Left renal pelvis (tissue), 4 donors: Measurements from ENCODE around the gene USP34. TPM values are rescaled to one million over a fixed set of nuclear protein-coding genes. Genes with fewer than 3 reads are reported as not detected.
A peak's percentile ranks its signal among the peaks of the same experiment; 100 is the strongest.
"Not testable (repeated sequence)": the region's sequence is repeated elsewhere in the genome, so short reads cannot be mapped to it uniquely, and the experiment has no call there.

Experiments used
- DNase-seq, 4 donors: peaks; one replicate each; pipeline ENCODE4 v3.0.0-alpha.2; 2013; ENCODE audit warnings: low read depth in 4 of 4, low spot score in 3 of 4
- polyA plus RNA-seq, 4 donors: library from polyadenylated mRNA; unstranded; fragments of 120-200 nt; gene quantifications; one replicate each; pipeline ENCODE4 v1.2.1, GENCODE V29; 2013; ENCODE audit not compliant: insufficient read length in 4 of 4

The USP34 gene, protein sequence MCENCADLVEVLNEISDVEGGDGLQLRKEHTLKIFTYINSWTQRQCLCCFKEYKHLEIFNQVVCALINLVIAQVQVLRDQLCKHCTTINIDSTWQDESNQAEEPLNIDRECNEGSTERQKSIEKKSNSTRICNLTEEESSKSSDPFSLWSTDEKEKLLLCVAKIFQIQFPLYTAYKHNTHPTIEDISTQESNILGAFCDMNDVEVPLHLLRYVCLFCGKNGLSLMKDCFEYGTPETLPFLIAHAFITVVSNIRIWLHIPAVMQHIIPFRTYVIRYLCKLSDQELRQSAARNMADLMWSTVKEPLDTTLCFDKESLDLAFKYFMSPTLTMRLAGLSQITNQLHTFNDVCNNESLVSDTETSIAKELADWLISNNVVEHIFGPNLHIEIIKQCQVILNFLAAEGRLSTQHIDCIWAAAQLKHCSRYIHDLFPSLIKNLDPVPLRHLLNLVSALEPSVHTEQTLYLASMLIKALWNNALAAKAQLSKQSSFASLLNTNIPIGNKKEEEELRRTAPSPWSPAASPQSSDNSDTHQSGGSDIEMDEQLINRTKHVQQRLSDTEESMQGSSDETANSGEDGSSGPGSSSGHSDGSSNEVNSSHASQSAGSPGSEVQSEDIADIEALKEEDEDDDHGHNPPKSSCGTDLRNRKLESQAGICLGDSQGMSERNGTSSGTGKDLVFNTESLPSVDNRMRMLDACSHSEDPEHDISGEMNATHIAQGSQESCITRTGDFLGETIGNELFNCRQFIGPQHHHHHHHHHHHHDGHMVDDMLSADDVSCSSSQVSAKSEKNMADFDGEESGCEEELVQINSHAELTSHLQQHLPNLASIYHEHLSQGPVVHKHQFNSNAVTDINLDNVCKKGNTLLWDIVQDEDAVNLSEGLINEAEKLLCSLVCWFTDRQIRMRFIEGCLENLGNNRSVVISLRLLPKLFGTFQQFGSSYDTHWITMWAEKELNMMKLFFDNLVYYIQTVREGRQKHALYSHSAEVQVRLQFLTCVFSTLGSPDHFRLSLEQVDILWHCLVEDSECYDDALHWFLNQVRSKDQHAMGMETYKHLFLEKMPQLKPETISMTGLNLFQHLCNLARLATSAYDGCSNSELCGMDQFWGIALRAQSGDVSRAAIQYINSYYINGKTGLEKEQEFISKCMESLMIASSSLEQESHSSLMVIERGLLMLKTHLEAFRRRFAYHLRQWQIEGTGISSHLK (N-terminal part only)
- polyA plus RNA-seq, result 100 to 1,000 TPM; 119 to 145 (median 134) TPM

DNA sequence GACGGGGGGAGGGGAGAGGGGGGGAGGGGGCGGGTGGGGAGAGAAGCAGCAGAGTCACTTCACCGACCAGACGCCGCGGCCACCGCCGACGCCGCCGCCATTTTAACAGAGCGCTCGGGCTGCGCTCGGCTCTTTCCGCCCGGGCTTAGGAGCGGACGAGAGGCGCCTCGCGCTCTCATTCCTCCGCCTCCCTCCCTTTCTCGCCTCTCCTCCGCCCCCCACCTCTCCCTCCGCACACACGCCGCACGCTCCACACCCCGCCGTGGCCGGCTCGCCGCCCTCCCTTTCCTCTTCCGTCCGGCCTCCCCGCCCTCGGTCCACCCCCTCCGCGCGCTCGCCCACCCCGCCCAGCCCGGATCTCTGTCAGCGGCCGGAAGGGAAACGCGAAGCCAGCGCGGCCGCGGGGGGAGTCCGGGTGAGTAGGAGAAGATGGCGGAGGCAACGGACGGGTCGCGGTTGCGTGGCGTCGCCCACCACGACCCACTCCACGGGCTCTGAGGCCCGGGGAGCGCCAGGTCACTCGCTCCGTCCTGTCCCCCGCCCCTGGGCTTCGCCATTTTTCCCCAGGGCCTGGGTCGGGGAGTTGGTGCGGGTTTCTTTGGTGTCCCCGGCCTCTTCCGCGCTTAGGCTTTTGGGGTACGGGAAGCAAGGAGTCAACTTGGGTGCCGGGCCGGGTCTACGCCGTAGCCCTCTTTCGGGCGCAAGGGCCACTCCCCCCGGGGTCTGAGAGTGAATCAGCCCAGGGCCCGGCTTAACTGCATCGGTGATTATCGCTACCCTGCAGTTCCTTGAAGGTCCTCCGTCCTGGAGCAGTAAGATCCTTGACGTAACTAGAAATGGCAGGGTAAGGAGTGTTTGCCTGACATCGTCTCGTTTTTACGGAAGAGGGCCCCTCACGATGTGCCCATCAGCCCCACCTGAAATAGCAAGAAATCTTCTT lies at the start of gene USP34:
Gene USP34, minus strand, starts transcription at position 123 of the 940 bp plus-strand sequence. CDS start 395 bp downstream, outside the sequence.
- peak; percentile 85 to 88 (median 88) for DNase-seq

GRCh38 chr2:61520261-61520660 lies 49.4 kb upstream of the USP34 start:
- no peak for DNase-seq

- DNase-seq, result no peak
Observed at GRCh38 chr2:61512768-61513398, 42.0 kb upstream of the USP34 start.

GRCh38 chr2:61510674-61511671 lies 40.1 kb upstream of the USP34 start:
- DNase-seq, result no peak

DNA sequence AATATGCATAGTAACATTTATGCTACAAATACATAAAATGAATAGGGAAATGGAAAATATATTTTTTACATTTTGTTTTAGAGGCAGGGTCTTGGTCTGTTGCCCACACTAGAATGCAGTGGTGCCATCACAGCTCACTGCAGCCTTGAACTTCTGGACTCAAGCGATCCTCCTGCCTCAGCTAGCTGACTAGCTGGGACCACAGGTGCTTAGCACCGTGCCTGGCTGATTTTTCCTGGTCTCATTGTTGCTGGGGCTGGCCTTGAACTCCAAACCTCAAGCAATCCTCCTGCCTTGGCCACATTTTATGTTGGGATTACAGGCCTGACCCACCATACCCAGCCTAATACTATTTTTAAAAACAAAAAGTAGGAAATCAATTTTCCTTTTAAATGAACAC lies 34.1 kb upstream of the USP34 start:
- DNase-seq, result no peak

DNA sequence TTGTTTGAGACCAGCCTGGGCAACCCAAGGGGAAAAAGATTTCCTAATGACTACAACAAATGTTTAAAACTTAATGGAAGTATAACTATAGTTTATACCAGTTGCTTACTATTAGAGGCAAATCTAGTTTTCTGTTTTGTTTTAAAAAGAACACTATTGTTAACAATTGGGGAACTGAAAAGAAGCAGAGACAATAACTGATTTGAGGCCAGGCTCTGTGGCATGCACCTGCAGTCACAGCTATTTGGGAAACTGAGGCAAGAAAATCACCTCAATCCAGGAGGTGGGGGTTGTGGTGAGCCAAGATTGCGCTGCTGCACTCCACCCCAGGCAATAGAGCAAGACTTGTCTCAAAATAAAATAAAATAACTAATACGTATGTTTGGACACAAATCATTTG lies 28.2 kb upstream of the USP34 start:
- no peak for DNase-seq

GRCh38 chr2:61493523-61493942 lies 22.6 kb upstream of the USP34 start:
- no peak for DNase-seq

- DNase-seq, result no peak
Observed at GRCh38 chr2:61492476-61492875, 21.6 kb upstream of the USP34 start.

DNA sequence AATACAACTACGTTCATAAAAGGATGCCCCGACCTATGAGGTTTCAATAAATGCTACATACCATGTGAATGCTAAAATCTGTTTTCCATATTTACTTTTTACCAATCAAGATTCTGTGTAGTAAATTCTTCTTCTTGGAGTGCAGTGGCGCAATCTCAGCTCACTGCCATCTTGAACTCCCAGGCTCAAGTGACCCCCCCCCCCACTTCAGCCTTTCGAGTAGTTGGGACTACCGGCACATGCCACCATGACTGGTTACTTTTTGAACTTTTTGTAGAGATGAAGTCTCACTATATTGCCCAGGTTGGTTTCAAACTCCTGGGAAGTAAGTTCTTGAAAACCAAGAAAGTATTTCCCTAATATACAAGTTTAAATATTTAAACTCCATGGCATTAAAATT lies 14.4 kb upstream of the USP34 start:
- DNase-seq, result no peak

DNA sequence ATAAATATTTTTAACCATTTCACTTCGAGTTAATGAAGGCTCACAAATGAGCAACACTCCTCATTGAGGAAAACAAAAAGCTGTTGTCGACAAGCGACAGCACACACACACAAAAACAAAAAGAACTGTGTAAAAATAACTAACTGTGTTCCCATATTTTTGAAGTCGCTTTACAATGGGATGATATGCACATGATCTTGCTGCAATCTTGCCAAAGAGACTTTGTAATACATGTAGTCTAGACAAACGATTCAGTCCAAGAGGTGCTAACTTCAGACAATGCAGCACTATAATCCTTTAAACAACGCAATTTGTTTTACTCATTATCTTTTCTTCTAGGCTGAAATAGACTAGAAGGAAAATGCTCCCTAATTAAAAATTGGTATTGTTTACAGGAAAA lies 7.2 kb upstream of the USP34 start:
- no peak for DNase-seq

GRCh38 chr2:61476929-61477589 lies 6.2 kb upstream of the USP34 start:
- DNase-seq, result not testable (repeated sequence)

GRCh38 chr2:61471905-61472805 lies 1.3 kb upstream of the USP34 start:
- peak in 2 of 4 donors; percentile 22 to 27 for DNase-seq

DNA sequence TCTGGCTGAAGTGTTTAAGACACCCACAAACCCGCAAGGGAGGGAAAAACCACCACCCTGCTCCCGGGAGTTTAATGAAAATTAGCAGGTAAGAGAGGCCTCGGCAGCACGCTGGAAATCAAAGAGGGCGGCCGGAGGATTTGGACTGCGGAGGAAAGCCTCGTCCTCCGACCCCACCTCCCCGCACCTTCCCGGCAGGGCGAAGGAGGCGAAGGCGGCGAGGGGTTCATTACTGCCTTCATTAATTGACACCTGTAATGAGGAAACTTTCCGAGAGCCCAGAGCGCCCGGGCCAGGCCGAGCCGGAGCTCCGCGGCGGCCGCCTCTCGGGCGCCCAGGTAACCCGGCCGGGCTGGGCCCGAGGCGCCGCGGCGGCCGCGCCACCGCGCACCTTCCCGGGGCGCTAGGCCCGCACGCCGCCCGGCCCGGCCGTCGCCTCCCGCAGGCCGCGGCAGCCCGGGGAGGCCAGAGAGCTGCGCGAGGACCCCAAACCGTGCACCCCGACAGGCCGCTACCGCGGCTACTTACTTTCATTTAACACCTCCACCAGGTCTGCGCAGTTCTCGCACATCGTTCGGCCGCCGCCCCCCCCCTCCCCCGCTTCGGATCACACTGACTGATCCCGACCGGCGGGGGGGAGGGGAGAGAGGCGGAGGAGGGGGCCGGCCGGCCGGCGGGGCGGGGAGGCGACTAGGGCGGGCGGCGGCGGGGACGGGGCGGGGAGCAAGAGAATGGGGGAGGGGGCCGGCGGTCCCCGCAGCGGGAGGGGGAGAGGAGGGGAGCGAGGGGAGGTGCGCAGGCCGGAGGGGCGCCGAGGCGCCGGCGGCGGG lies 550 bp downstream of the USP34 start:
- DNase-seq, result peak in 3 of 4 donors; percentile 29 to 55 (median 46)

DNA sequence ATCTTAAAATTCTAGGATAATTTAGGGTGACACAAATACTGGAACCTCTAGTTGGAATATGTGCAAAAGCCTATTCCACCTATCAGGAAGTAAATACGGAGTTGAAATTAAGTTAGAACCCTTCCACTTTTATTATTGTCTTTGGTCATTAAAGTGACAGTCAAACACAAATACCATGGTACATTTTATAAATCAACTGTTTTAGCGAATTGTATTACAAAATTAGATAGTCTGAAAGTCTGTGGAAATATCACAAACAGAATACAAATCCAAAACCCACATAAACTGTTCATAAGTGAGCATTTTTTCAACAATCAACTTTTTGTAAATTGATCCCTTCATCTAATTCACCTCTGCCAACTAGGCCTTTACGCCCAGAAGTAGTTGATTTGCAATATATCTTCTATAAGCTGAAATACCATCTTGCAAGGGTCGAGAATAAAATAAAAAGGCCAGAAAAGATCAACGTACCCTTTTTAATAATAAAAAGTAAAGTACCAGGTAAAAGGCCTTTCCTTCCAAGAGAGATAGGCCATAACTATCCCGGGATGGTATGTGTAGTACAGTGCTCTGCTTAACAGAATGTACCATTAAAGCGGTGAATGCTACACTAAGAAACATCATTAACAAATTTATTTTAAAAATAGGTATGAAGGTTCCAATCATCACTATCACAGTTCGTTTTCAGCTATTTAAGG lies 1.3 kb downstream of the USP34 start:
- DNase-seq, result peak in 3 of 4 donors; percentile 4 to 43 (median 16)

DNA sequence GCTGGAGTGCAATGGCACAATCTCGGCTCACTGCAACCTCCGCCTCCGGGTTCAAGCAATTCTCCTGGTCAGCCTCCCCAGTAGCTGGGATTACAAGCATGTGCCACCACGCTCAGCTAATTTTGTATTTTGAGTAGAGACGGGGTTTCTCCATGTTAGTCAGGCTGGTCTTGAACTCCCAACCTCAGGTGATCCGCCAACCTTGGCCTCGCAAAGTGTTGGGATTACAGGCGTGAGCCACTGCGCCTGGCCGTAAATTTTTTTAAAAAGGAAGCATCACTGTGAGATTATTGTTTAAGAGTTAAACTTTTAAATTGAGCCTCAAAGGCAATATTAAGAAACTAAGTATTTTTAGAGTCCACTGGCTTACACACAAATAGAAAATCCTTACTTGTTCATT lies 2.7 kb downstream of the USP34 start:
- not testable (repeated sequence) for DNase-seq
